ENCODE data around the gene NRN1L.
A peak's percentile ranks its signal among the peaks of the same experiment; 100 is the strongest.
"Not testable (repeated sequence)": the region's sequence is repeated elsewhere in the genome, so short reads cannot be mapped to it uniquely, and the experiment has no call there.

Gene NRN1L

GRCh38 chr16:67860589-67861398 lies 23.9 kb upstream of the NRN1L start:
- DNase-seq (ENCODE audit: low read depth in 2 of 2): no peak

- DNase-seq (ENCODE audit: low read depth in 2 of 2): no peak
Measured at GRCh38 chr16:67861877-67862276, 22.8 kb upstream of the NRN1L start.

GRCh38 chr16:67862623-67863583 lies 21.8 kb upstream of the NRN1L start:
- DNase-seq (ENCODE audit: low read depth in 2 of 2): no peak

DNA sequence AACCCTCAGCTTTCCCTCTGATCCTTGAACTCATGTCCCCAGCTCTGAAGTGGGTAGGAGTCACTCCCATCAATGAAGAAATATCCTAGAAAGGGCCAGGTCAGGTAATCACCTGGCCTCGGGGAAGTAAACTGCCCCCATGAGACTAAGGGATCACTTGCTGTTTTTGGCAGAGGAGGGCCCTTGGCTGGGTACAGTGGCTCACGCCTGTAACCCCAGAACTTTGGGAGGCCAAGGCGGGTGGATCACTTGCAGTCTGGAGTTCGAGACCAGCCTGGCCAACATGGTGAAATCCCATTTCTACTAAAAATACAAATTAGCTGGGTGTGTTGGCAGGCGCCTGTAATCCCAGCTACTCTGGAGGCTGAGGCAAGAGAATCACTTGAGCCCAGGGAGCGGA lies 20.6 kb upstream of the NRN1L start:
- DNase-seq (ENCODE audit: low read depth in 2 of 2): not testable (repeated sequence)

- DNase-seq (ENCODE audit: low read depth in 2 of 2): no peak
Measured at GRCh38 chr16:67864594-67864993, 20.1 kb upstream of the NRN1L start.

- DNase-seq (ENCODE audit: low read depth in 2 of 2): no peak
Measured at GRCh38 chr16:67865318-67865717, 19.4 kb upstream of the NRN1L start.

- DNase-seq (ENCODE audit: low read depth in 2 of 2): no peak
Measured at GRCh38 chr16:67868290-67868689, 16.4 kb upstream of the NRN1L start.

- DNase-seq (ENCODE audit: low read depth in 2 of 2): no peak
Measured at GRCh38 chr16:67869653-67870052, 15.0 kb upstream of the NRN1L start.

DNA sequence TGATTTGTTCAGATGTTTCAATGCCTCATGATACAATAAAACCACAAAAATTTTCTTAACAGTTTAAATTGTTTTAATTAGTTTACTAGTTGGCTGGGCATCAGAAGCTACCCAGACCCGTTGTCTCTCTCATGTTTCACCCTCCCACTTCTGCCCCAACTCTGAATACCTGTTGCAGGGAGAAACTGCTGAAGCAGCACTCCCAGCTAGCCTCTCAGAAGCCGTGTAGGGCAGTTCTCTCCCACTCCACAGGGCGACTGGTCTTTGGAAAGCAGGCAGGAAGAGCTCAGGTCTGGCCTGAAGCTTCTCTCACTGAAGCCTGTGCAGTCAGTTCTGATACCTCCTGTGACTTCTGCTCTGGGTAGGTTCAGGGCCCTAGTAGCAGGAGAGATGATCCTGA lies 13.4 kb upstream of the NRN1L start:
- DNase-seq (ENCODE audit: low read depth in 2 of 2): no peak

DNA sequence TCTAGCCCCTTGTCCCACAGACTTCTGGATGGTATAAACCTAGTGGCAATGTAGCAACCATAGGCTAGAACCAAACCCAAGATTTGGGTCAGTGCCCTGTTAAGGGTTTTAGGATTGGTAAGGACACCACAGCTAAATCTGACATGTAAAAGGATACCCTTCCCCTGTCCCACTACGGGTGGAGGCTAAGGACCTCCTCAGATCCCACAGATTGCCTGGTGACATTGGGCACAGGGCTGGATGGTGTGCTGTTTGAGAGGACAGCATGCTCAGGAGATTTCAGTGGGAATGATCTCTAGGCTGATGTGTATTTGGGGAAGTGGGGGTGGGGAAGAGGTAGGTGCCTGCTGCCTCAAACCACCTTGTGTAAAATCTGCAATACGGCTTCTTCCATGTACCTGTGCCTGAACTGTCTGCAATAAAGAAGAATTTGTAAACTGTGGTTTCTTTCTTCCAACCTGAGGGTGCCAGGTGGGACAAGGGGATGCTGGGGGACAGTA lies 12.5 kb upstream of the NRN1L start:
- DNase-seq (ENCODE audit: low read depth in 2 of 2): no peak

DNA sequence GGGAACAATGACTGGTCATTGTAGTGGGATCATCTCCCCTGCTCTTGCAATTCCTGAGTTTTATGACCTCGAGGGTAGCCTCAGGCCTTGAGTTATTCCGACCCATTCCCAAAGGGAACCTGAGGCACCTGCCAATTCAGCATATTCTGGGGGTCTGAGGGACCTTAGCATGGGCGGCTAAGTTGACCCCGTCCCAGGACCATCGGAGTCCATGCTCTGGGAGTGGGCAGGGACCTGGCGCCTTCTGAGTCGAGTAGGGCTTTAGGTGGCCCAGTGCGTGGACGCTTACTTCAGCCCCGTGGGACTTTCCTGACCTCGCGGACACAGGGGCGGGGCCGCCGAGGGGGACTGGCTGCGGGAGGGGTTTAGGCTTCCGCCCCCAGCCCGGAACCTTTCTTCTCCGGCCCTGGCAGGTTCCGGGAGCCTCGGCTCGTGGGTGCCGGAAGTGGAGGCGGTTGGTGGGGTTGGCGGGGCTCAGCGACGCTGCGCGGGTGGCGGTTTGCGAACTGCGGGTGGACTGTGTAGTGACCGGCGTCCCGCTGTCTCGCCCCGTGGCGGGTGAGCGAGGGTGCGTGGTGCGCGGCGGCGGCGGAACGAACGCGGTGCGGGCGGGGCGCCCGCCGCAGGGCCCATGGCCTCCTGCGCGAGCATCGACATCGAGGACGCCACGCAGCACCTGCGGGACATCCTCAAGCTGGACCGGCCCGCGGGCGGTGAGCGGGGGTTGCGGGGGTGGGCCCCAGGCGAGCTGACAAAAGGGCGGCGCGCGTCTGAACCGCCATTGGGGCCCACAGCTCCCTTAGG lies 11.9 kb upstream of the NRN1L start, which contains the start of gene EDC4:
EDC4 (plus strand) TSS at position 422 of the 804 bp plus-strand sequence; CDS start at position 632, 210 bp downstream.
- DNase-seq (ENCODE audit: low read depth in 2 of 2): peak; percentile 73 to 77

GRCh38 chr16:67873435-67874370 lies 11.0 kb upstream of the NRN1L start:
- DNase-seq (ENCODE audit: low read depth in 2 of 2): no peak

GRCh38 chr16:67874372-67874771 lies 10.3 kb upstream of the NRN1L start:
- DNase-seq (ENCODE audit: low read depth in 2 of 2): no peak

GRCh38 chr16:67877064-67877463 lies 7.6 kb upstream of the NRN1L start:
- DNase-seq (ENCODE audit: low read depth in 2 of 2): no peak

DNA sequence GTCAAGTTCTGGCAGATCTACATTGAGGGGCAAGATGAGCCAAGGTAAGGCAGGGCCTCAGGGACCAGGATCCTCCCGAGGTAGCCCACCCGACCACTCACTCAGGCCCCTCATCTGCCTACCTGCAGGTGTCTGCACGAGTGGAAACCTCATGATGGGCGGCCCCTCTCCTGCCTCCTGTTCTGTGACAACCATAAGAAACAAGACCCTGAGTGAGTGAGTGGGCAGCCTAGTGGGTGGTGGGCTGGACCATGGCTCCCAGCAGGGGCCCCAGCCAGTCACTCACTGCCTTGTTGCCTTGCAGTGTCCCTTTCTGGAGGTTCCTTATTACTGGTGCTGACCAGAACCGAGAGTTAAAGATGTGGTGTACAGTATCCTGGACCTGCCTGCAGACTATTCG lies 6.5 kb upstream of the NRN1L start:
- no peak for DNase-seq (ENCODE audit: low read depth in 2 of 2)

DNA sequence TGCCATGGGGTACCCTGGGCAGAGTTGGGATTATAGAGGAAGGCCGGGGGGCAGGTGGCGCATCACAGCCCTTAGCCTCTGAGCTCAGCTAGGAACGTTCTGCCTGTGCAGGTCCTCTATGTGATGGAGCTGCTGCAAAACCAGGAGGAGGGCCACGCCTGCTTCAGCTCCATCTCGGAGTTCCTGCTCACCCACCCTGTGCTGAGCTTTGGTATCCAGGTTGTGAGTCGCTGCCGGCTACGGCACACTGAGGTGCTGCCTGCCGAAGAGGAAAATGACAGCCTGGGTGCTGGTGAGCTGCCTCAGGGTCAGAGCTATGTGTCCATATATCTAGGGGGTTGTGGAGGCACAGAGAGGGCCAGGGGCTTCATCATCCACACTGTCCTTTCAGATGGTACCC lies 5.8 kb upstream of the NRN1L start:
- no peak for DNase-seq (ENCODE audit: low read depth in 2 of 2)

GRCh38 chr16:67879462-67879861 lies 5.2 kb upstream of the NRN1L start:
- no peak for DNase-seq (ENCODE audit: low read depth in 2 of 2)

DNA sequence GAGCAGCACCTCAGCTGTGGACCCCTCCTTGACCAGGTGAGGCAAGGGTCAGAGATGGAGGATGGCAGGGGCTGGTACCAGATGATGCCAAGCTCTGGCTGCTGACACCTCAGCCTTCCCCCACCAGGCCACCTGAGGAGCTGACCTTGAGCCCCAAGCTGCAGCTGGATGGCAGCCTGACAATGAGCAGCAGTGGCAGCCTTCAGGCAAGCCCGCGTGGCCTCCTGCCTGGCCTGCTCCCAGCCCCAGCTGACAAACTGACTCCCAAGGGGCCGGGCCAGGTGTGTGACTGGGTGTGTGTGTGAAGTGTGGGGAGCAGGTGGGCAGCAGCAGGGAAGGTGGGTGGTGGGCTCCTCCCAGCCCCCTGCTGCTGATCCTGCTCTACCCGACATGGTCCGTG lies 4.7 kb upstream of the NRN1L start:
- no peak for DNase-seq (ENCODE audit: low read depth in 2 of 2)

- DNase-seq (ENCODE audit: low read depth in 2 of 2): no peak
Measured at GRCh38 chr16:67880584-67880983, 4.1 kb upstream of the NRN1L start.

GRCh38 chr16:67881621-67882161 lies 3.0 kb upstream of the NRN1L start:
- no peak for DNase-seq (ENCODE audit: low read depth in 2 of 2)
